Chondrocyte (in vitro differentiated cells): ENCODE data around the gene KLHL26. TPM values are rescaled to one million over a fixed set of nuclear protein-coding genes. Genes with fewer than 3 reads are reported as not detected.
A peak's percentile ranks its signal among the peaks of the same experiment; 100 is the strongest.

Experiments
- DNase-seq: peaks from one replicate; pipeline ENCODE4 v3.0.0; 2021; ENCODE audit warnings: mixed read lengths, low spot score
- H3K27ac Mint-ChIP-seq: one replicate; pipeline ENCODE4 v1.8.0; 2021; ENCODE audit warnings: mild to moderate bottlenecking, moderate library complexity, mixed read lengths; ENCODE audit not compliant: unreplicated experiment
- H3K27me3 Mint-ChIP-seq: 2 replicates; pipeline ENCODE4 v1.8.0; 2021; ENCODE audit warnings: low read depth, mixed read lengths
- H3K36me3 Mint-ChIP-seq: 2 replicates; pipeline ENCODE4 v1.8.0; 2021; ENCODE audit warnings: low read depth, mixed read lengths
- H3K4me1 Mint-ChIP-seq: 2 replicates; pipeline ENCODE4 v1.8.0; 2021; ENCODE audit warnings: low read depth, mild to moderate bottlenecking, mixed read lengths
- H3K4me3 Mint-ChIP-seq: one replicate; pipeline ENCODE4 v1.8.0; 2021; ENCODE audit warnings: mild to moderate bottlenecking, moderate library complexity, mixed read lengths; ENCODE audit not compliant: unreplicated experiment
- H3K9me3 Mint-ChIP-seq: 2 replicates; pipeline ENCODE4 v1.8.0; 2021; ENCODE audit warnings: low read depth, mixed read lengths
- total RNA-seq: library from RNA; stranded (reverse); gene quantifications from 3 replicates; pipeline ENCODE4 v1.2.1, GENCODE V29; 2021
- TF ChIP-seq, protein P1 (sequence below): fragments of 200-600 bp; sonication (generic); IDR thresholded peaks from 2 replicates; pipeline ENCODE4 v1.5.0; 2021; ENCODE audit warnings: antibody characterized with exemption, mild to moderate bottlenecking, moderate library complexity

Gene KLHL26
- total RNA-seq, 1 donor from 2014 or later = 9.8 TPM

DNA sequence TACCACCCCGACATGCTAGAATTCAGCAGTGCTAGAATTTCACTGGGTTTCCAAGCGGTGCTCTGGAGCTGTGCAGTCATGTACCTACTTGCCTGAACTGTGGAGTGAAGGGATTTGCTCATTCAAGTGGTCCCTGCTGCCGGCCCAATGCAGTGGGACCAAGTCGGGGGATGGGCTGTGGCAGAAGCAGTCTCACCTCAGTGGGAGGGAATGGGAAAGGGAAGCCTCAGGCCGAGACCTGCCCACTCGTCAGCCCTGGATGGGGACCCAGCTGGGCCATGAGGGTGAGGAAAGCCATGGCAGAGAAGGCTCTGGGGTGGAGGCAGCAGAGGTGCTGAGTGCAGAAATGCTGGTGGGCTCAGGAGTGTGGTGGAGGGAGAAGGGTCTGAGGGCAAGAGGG lies 14.9 kb downstream of the KLHL26 start:
- H3K36me3 Mint-ChIP-seq = no peaks in the 10 kb centered on the region
- DNase-seq = no peak
- peaks cover 41% of the 10 kb centered on the region for H3K4me1 Mint-ChIP-seq
- no peaks in the 10 kb centered on the region for H3K9me3 Mint-ChIP-seq
- no peak overlapping the region for H3K27ac Mint-ChIP-seq
- TF ChIP-seq, protein P1, sequence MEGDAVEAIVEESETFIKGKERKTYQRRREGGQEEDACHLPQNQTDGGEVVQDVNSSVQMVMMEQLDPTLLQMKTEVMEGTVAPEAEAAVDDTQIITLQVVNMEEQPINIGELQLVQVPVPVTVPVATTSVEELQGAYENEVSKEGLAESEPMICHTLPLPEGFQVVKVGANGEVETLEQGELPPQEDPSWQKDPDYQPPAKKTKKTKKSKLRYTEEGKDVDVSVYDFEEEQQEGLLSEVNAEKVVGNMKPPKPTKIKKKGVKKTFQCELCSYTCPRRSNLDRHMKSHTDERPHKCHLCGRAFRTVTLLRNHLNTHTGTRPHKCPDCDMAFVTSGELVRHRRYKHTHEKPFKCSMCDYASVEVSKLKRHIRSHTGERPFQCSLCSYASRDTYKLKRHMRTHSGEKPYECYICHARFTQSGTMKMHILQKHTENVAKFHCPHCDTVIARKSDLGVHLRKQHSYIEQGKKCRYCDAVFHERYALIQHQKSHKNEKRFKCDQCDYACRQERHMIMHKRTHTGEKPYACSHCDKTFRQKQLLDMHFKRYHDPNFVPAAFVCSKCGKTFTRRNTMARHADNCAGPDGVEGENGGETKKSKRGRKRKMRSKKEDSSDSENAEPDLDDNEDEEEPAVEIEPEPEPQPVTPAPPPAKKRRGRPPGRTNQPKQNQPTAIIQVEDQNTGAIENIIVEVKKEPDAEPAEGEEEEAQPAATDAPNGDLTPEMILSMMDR = no peak
- H3K27me3 Mint-ChIP-seq = no peaks in the 10 kb centered on the region
- no peak overlapping the region for H3K4me3 Mint-ChIP-seq

DNA sequence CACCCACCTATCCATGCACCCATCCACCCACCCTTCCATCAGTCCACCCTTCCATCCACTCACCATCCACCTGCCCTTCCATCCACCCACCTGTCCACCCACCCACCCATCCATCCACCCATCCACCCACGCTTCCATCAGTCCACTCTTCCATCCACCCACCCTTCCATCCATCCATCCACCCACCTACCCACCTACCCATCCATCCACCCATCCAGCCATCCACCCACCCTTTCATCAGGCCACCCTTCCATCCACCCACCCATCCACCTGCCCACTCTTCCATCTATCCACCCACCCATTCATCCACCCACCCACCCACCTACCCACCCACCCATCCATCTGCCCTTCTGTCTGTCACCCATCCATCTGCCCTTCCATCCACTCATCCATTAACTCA lies 17.0 kb downstream of the KLHL26 start:
- H3K36me3 Mint-ChIP-seq = no peaks in the 10 kb centered on the region
- H3K9me3 Mint-ChIP-seq = no peaks in the 10 kb centered on the region
- H3K27me3 Mint-ChIP-seq = no peaks in the 10 kb centered on the region
- TF ChIP-seq, protein P1 = no peak
- H3K4me1 Mint-ChIP-seq = peaks cover 53% of the 10 kb centered on the region
- H3K27ac Mint-ChIP-seq = no peak overlapping the region
- no peak overlapping the region for H3K4me3 Mint-ChIP-seq
- no peak for DNase-seq

DNA sequence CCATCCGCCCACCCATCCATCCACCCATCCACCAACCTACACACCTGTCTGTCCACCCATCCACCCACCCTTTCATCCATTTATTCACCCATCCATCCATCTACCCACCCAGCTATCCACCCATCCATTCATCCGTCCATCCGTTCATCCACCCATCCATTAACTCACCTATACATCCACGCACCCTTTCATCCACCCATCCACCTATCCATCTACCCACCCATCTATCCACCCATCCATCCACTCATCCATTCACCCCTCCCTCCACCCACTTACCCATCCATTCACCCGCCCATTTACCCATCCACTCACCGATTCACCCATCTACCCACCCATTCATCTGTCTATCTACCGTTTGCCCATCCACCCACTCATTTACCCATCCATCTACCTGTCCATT lies 17.6 kb downstream of the KLHL26 start:
- DNase-seq = no peak
- TF ChIP-seq, protein P1 = no peak
- H3K27me3 Mint-ChIP-seq = no peaks in the 10 kb centered on the region
- H3K4me1 Mint-ChIP-seq = peaks cover 53% of the 10 kb centered on the region
- H3K4me3 Mint-ChIP-seq = no peak overlapping the region
- H3K27ac Mint-ChIP-seq = no peak overlapping the region
- no peaks in the 10 kb centered on the region for H3K9me3 Mint-ChIP-seq
- H3K36me3 Mint-ChIP-seq = no peaks in the 10 kb centered on the region

DNA sequence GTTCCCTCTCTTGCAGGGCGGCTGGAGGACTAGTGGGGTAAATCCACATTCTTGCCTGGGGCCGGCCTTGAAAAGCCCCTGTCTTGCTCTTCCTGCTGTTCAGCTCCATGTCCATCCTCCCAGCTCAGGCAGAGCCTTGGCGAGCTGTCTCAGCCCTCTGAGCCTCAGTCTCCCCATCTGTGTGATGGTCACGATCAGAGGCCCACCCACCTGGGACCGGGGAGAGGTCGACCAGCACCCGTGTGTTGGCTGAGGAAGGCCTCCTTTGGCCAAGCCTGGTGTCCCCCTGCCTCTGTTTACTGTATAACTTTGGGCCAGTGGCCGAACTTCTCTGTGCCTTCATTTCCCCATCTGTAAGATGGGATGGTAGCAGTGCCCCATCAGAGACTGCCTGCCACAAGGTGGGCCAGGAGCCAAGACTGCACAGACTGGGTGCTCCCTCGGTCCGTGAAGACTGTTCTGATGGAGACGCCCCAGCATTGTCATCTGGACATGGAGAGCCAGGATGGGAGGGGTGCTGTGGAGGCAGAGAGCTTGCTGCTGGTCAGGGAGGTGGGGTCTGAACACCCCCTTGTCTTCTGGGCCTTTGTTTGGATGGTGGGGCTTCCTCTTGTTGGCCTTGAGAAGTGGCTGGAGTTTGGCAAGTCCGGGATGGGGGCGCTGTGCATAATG lies 18.5 kb downstream of the KLHL26 start:
- Mint-ChIP-seq H3K36me3 (no peaks in the 10 kb centered on the region), H3K27me3 (no peaks in the 10 kb centered on the region), H3K27ac (no peak overlapping the region), H3K4me1 (peaks cover 52% of the 10 kb centered on the region), H3K4me3 (no peak overlapping the region), H3K9me3 (no peaks in the 10 kb centered on the region)
- TF ChIP-seq, protein P1 = no peak
- no peak for DNase-seq

DNA sequence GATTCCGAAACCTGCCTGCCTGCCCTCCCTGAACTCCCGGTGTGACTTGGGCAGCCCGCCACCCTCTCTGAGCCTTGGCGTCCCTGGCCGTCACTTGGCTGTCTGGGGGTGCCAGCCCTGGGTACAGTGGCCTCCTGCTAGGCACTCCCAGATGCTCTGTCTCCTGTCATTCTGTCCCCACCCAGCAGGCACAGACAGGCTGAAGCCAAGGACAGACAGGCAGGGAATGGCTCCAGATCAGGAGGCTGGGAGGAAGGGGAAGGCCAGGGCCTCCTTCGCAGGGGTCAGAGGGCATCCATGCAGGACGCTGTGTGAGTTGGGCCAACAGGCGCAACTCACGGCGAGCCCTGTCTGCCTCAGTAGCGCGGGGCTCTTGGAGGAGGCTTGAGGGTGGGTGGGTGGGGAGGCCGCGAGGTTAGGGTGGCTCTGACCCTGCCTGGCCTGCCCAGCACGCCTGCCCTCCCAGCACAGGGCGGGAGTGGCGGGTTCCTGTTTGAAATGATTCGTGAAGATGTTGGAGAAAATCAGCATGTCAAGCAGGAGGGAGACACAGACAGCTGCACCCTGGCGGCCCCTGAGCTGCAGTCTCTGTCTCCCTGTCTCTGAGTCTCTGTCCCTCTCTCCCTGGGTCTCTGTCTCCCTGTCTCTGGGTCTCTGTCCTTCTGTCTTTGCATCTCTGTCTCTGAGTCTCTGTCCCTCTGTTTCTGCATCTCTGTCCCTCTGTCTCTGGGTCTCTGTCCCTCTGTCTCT lies 19.7 kb downstream of the KLHL26 start:
- Mint-ChIP-seq H3K4me3 (no peak overlapping the region), H3K27ac (peak overlapping the region; percentile 68), H3K27me3 (no peaks in the 10 kb centered on the region), H3K9me3 (no peaks in the 10 kb centered on the region), H3K4me1 (peaks cover 53% of the 10 kb centered on the region), H3K36me3 (no peaks in the 10 kb centered on the region)
- TF ChIP-seq, protein P1 = no peak
- no peak for DNase-seq
